Measurements from ENCODE around the gene ACYP2.

The ACYP2 gene

GRCh38 chr2:54191361-54192135, 76.1 kb downstream of the ACYP2 start:
- TF ChIP-seq CTCF (conservative IDR thresholded peaks at IDR 0.05): no peak
- H3K27ac ChIP-seq: no peak overlapping the region

- H3K27ac ChIP-seq: no peak overlapping the region
- no peak for TF ChIP-seq CTCF (conservative IDR thresholded peaks at IDR 0.05)
Measured at GRCh38 chr2:54194761-54195750, 79.6 kb downstream of the ACYP2 start.

- TF ChIP-seq CTCF (conservative IDR thresholded peaks at IDR 0.05): no peak
- H3K27ac ChIP-seq: no peak overlapping the region
Measured at GRCh38 chr2:54196646-54197045, 81.2 kb downstream of the ACYP2 start.

- TF ChIP-seq CTCF (conservative IDR thresholded peaks at IDR 0.05): no peak
- no peak overlapping the region for H3K27ac ChIP-seq
Measured at GRCh38 chr2:54204476-54204875, 89.1 kb downstream of the ACYP2 start.

- TF ChIP-seq CTCF (conservative IDR thresholded peaks at IDR 0.05): peak; percentile 75
- no peak overlapping the region for H3K27ac ChIP-seq
Measured at GRCh38 chr2:54206596-54206995, 91.2 kb downstream of the ACYP2 start.

GRCh38 chr2:54207666-54208195, 92.3 kb downstream of the ACYP2 start:
- no peak for TF ChIP-seq CTCF (conservative IDR thresholded peaks at IDR 0.05)
- H3K27ac ChIP-seq: no peak overlapping the region

Measured in VCaP (cell line).